HG03175 (cell line): Measurements from ENCODE around the gene GNG14.
"Not testable (repeated sequence)": the region's sequence is repeated elsewhere in the genome, so short reads cannot be mapped to it uniquely, and the experiment has no call there.

Experiments used
- ATAC-seq: cut with Tn5 transposase; IDR thresholded peaks from one replicate; pipeline ENCODE4 v1.9.1; 2021; ENCODE audit warnings: mild to moderate bottlenecking, moderate library complexity; ENCODE audit not compliant: unreplicated experiment

Gene GNG14

GRCh38 chr19:12722566-12723380 is 35.0 kb downstream of the GNG14 start:
- ATAC-seq = peak; percentile 85

- no peak for ATAC-seq
Measured at GRCh38 chr19:12723381-12723640, 35.5 kb downstream of the GNG14 start.

- ATAC-seq = no peak
Measured at GRCh38 chr19:12723641-12724426, 36.0 kb downstream of the GNG14 start, which contains the start of gene TNPO2. Gene TNPO2 (minus strand): TSS chr19:12723932. CDS start chr19:12720977, 2,955 bp downstream.

- not testable (repeated sequence) for ATAC-seq
Measured at GRCh38 chr19:12725612-12726011, 37.8 kb downstream of the GNG14 start.

- ATAC-seq = no peak
Measured at GRCh38 chr19:12726988-12727316, 39.2 kb downstream of the GNG14 start.

- no peak for ATAC-seq
Measured at GRCh38 chr19:12727745-12728433, 40.1 kb downstream of the GNG14 start.

- no peak for ATAC-seq
Measured at GRCh38 chr19:12730064-12730463, 42.3 kb downstream of the GNG14 start.

GRCh38 chr19:12731337-12731736 is 43.5 kb downstream of the GNG14 start:
- ATAC-seq = no peak

GRCh38 chr19:12733369-12734214 is 45.8 kb downstream of the GNG14 start:
- ATAC-seq = no peak

GRCh38 chr19:12736995-12737834 is 49.4 kb downstream of the GNG14 start, which contains the start of gene GET3:
Gene GET3 (plus strand): TSS chr19:12737497. CDS start chr19:12737506, 9 bp downstream.
- ATAC-seq = peak; percentile 76

- ATAC-seq = no peak
Measured at GRCh38 chr19:12737835-12738351, 50.1 kb downstream of the GNG14 start.
